ENCODE measurements around the gene TLR8.
A peak's percentile ranks its signal among the peaks of the same experiment; 100 is the strongest.

TLR8 gene

DNA sequence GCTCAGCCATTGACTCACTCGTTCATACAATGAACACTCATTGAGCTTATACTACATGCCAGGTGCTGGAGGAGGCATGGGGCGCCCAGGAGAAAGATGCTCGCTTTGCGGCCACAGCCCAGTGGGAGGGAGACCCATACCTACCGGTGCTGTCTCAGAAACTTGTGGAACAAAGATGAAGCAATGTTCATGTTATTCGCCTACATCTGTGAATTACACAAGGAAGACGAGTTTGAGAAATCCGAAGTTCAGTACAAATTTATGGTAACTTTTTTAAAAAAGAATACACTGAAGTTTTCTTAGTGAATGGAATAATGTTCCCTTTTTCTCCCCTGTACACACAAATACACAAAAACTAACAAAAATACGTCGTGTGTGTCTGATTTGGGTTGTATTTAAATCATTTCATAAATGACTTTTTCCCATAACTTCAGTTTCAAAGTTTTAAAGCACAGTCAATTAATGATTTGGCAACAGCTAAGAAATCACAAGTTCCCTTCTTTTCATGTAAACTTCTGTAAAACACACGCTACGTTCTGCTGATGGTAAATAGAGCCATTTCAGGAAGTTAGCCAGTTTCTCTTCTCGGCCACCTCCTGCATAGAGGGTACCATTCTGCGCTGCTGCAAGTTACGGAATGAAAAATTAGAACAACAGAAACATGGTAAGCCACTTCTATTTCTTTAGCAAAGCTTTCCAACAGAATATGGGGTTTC is at the start of gene TLR8:
Gene TLR8, plus strand, starts transcription at position 575 of the 716 bp plus-strand sequence. Its CDS starts 87 bp downstream, at position 662.
- no peak for DNase-seq

DNA sequence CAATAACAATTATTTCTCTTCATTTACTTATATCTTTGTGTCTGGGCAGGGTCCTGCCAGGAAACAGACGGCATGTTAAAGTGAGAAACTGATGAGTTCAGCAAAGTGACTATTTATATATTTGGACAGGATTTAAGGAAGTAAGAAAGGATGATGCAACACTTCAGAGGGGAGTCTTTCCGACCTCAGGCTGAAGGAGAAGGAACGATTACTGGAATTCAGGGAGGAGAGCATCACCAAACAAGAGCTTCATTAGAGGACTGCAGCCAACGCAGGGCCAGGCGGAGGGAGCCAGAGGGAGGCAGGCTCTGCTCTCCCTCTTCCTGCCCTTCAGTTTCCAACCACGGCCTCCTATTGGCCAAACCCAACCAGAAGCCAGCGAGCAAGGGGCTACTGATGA is 41.1 kb upstream of the TLR8 start:
- DNase-seq = no peak

GRCh38 chrX:12866451-12867377 is 39.7 kb upstream of the TLR8 start, which contains the start of gene TLR7:
Gene TLR7 (plus strand): TSS chrX:12867072. CDS start chrX:12867579, 507 bp downstream.
- no peak for DNase-seq

DNA sequence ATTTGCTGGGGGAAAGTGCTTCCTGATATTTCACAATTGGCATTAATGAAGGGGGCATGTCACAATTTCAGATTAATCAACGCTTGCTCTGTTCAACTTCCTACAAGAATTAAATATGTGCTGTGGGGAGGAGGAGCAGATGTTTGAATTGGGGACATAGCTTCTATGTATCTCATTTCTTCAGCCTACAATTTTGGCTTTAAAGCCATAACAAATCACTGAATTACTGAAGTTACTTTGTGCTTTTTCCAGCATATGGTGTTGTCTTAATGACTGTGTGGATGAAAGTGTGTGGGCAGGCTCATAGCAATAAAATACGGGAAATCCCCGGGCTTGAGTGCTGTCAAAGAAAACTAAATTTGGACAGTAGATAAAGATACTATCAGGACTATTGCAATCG is 38.7 kb upstream of the TLR8 start:
- no peak for DNase-seq

DNA sequence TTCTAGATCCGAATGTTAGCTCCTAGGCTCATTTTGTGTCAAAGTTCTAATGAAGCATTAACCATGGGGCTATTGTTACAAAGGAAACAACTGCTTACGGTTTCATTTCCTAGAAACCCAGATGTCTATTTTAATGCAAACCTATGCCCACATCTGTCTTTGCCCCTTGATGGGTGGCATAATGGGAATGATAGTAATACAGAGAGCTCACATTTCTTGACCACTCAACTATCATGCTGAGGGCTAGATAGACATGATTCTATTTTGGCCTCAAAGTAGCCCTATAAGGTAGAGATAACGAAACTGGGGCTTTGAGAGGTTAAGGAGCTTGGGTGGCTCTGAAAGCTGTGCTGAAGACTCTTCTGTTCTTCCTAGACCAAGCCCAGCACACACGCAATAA is 37.7 kb upstream of the TLR8 start:
- DNase-seq = no peak

- no peak for DNase-seq
These were observed 35.2 kb upstream of the TLR8 start for GRCh38 chrX:12871257-12871656.

GRCh38 chrX:12872741-12873140 is 33.7 kb upstream of the TLR8 start:
- DNase-seq = no peak

GRCh38 chrX:12874581-12874980 is 31.8 kb upstream of the TLR8 start:
- no peak for DNase-seq

GRCh38 chrX:12877386-12877785 is 29.0 kb upstream of the TLR8 start:
- DNase-seq = no peak

DNA sequence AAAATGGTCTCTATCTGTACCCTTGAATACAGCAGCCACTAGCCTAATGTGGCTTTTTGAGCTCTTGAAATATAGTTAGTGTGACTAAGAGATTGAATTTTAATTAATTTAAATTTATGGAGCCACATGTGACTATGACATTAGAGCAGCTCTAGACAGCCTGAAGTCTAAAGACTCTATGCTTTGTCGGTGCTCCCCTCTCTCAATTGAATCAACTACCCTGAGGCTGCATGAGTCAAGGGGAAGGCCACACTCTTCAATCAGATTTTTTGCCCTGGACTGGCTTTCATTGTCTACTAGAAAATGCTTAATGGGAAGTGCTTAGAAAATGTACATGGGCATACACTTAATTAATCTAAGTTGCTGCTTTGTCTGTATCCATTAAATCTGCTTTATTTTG is 27.9 kb upstream of the TLR8 start:
- DNase-seq = no peak

- no peak for DNase-seq
These were observed 24.5 kb upstream of the TLR8 start for GRCh38 chrX:12881914-12882313.

DNA sequence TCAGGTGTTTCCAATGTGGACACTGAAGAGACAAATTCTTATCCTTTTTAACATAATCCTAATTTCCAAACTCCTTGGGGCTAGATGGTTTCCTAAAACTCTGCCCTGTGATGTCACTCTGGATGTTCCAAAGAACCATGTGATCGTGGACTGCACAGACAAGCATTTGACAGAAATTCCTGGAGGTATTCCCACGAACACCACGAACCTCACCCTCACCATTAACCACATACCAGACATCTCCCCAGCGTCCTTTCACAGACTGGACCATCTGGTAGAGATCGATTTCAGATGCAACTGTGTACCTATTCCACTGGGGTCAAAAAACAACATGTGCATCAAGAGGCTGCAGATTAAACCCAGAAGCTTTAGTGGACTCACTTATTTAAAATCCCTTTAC is 20.9 kb upstream of the TLR8 start:
- no peak for DNase-seq

DNA sequence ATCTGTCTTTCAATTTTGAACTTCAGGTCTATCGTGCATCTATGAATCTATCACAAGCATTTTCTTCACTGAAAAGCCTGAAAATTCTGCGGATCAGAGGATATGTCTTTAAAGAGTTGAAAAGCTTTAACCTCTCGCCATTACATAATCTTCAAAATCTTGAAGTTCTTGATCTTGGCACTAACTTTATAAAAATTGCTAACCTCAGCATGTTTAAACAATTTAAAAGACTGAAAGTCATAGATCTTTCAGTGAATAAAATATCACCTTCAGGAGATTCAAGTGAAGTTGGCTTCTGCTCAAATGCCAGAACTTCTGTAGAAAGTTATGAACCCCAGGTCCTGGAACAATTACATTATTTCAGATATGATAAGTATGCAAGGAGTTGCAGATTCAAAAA is 19.9 kb upstream of the TLR8 start:
- no peak for DNase-seq

GRCh38 chrX:12887141-12887540 is 19.3 kb upstream of the TLR8 start:
- no peak for DNase-seq

DNA sequence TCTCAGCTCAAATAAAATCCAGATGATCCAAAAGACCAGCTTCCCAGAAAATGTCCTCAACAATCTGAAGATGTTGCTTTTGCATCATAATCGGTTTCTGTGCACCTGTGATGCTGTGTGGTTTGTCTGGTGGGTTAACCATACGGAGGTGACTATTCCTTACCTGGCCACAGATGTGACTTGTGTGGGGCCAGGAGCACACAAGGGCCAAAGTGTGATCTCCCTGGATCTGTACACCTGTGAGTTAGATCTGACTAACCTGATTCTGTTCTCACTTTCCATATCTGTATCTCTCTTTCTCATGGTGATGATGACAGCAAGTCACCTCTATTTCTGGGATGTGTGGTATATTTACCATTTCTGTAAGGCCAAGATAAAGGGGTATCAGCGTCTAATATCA is 18.7 kb upstream of the TLR8 start:
- no peak for DNase-seq

DNA sequence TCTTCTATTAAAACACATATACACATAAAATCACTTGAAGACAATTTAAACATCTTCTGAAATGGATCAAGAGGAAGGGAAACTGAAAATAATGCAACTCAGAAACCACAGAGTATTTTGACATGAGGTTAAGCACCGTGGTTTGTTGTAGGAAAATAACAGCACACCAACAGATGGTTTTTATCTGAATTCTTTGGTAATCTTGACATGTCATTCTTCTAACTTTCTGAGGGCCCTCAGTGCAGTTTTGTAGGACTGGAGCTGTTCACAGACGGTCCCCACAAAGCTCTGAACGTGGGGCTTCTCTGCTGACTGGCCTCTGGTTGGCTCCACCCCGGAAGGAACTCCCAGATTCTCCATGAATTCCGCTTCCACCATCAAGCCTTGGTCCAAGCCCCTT is 16.0 kb upstream of the TLR8 start:
- DNase-seq = no peak

GRCh38 chrX:12891171-12891570 is 15.2 kb upstream of the TLR8 start:
- DNase-seq = no peak

GRCh38 chrX:12891915-12892506 is 14.4 kb upstream of the TLR8 start:
- no peak for DNase-seq

DNA sequence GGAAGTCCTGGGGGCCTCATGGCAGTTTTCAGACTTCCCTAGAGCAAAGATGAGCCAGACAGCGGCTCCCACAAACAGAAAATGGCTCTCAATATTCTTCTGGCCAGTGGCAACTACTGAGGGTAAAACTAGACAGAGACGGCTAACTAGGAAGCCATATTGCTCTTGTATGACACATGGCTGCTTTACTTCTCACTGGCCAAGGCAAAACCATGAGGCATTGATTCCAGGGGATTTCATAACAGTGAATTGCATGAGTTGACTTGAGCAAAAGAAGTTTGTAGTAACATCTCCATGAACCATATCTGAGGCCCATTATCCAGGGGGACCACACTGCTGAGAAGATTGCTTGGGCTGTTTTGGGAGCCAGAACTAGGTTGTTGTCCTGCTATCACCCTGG is 13.7 kb upstream of the TLR8 start:
- no peak for DNase-seq

GRCh38 chrX:12894074-12895030 is 12.1 kb upstream of the TLR8 start:
- peak; percentile 0 for DNase-seq

DNA sequence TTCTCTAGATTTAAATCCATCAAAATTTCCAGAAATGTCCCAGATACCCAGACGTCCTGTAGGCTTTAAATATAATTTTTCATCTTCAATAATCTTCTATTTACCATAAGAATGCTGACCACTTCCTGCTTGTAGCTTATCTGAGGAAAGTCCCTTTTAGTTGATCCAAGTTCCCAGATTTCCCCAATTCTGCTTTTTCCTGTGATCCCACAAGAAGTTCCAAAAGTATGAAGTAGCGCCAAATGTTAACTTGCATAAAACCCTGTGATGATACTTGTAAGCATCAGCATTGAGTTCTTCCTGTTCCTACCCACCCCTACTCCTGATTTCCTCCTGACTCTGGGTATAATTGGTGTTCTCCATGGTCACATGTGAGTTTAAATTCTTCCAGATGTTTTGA is 10.6 kb upstream of the TLR8 start:
- DNase-seq = no peak

DNA sequence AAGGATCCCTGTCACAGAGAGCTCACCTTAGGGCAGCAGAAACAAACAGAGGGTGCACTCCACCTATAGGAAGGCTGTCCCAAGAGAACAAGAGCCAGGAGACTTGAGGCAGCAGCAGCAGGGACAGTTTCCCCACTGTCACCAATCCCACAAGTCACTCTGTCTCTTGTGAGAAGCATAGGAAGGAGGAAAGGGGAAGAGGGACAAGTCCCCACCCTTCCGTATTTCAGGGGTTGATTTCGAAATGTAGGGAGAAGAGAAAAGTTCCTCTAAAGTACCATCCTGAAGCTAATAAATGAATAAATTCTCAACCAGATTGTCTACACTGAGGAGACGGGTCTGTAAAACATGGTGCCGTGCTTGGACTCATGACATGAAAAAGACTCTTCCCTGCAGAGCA is 9.5 kb upstream of the TLR8 start:
- no peak for DNase-seq

GRCh38 chrX:12898073-12898472 is 8.3 kb upstream of the TLR8 start:
- no peak for DNase-seq
